ENCODE results near the gene NFIA.

NFIA gene

DNA sequence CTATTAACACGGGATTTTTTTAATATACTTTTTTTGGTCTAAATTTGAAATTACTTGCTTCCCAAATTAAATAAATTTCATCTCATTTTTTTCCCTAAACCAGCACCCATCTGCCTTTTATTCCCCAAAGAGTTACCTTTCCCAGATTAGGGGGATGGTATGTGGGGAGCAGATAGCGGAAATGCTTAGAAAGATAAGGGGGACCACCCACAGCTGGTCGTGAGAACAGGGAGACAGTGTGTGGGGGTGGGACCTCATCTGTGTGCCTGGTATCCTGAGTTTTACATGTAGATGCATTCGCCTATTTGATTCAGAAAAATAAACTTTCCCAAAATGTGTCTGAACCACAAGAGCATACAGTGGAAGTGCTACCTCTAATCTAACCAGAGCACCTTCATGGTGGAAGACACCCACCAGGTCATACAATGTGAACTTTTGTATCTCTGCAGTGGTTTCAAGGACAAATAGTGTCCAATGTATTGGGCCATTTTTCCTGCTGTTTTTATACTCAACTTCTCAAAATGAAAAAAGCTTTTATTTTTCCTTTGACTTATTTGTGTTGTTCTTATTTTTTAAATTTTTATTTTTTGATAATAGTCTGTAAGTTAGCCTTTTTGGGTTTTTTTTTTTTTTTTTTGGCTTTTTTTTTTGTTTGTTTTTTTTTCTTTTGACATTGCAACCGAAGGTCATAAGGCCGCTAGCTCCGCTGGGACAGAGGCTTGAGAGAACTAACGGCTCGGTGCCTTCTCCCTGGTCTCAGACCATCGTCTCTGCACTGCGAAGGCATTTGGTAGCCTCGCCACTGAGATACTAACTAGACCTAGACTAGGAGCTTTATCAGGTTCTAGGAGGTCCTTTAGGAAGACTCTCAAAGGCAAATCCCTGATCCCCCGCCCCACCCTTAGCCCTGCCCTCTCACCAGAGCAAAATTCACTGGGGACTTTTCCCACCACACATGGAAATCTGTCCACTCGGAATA, 379.3 kb downstream of the NFIA start (continued):
- TF ChIP-seq, protein P1, sequence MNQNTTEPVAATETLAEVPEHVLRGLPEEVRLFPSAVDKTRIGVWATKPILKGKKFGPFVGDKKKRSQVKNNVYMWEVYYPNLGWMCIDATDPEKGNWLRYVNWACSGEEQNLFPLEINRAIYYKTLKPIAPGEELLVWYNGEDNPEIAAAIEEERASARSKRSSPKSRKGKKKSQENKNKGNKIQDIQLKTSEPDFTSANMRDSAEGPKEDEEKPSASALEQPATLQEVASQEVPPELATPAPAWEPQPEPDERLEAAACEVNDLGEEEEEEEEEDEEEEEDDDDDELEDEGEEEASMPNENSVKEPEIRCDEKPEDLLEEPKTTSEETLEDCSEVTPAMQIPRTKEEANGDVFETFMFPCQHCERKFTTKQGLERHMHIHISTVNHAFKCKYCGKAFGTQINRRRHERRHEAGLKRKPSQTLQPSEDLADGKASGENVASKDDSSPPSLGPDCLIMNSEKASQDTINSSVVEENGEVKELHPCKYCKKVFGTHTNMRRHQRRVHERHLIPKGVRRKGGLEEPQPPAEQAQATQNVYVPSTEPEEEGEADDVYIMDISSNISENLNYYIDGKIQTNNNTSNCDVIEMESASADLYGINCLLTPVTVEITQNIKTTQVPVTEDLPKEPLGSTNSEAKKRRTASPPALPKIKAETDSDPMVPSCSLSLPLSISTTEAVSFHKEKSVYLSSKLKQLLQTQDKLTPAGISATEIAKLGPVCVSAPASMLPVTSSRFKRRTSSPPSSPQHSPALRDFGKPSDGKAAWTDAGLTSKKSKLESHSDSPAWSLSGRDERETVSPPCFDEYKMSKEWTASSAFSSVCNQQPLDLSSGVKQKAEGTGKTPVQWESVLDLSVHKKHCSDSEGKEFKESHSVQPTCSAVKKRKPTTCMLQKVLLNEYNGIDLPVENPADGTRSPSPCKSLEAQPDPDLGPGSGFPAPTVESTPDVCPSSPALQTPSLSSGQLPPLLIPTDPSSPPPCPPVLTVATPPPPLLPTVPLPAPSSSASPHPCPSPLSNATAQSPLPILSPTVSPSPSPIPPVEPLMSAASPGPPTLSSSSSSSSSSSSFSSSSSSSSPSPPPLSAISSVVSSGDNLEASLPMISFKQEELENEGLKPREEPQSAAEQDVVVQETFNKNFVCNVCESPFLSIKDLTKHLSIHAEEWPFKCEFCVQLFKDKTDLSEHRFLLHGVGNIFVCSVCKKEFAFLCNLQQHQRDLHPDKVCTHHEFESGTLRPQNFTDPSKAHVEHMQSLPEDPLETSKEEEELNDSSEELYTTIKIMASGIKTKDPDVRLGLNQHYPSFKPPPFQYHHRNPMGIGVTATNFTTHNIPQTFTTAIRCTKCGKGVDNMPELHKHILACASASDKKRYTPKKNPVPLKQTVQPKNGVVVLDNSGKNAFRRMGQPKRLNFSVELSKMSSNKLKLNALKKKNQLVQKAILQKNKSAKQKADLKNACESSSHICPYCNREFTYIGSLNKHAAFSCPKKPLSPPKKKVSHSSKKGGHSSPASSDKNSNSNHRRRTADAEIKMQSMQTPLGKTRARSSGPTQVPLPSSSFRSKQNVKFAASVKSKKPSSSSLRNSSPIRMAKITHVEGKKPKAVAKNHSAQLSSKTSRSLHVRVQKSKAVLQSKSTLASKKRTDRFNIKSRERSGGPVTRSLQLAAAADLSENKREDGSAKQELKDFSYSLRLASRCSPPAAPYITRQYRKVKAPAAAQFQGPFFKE (tag by site-specific recombination; IDR thresholded peaks at IDR 0.05; ENCODE audit: borderline replicate concordance) = no peak
- TF ChIP-seq, protein P2, sequence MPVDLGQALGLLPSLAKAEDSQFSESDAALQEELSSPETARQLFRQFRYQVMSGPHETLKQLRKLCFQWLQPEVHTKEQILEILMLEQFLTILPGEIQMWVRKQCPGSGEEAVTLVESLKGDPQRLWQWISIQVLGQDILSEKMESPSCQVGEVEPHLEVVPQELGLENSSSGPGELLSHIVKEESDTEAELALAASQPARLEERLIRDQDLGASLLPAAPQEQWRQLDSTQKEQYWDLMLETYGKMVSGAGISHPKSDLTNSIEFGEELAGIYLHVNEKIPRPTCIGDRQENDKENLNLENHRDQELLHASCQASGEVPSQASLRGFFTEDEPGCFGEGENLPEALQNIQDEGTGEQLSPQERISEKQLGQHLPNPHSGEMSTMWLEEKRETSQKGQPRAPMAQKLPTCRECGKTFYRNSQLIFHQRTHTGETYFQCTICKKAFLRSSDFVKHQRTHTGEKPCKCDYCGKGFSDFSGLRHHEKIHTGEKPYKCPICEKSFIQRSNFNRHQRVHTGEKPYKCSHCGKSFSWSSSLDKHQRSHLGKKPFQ (tag by site-specific recombination; IDR thresholded peaks at IDR 0.05) = no peak
- TF ChIP-seq ZNF23 (tag by site-specific recombination; IDR thresholded peaks at IDR 0.05; ENCODE audit: borderline replicate concordance) = no peak

DNA sequence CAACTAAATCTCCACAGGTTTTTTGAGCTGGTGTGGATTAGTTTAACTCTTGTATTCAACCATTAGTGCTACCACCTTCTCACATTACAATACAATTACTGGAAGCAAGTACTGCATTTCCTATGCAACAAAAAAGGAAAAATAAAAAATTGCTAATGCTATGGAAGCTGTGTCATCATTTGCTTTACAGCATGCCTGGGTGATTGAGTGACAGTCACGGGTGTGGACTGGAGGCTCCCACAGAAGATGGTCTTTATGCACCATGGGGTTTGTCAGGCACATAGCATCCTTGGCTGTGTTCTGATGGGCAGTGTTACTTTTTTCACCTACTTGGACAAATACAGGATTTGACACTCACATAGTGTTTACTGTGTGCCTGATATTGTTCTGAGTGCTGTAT, 380.3 kb downstream of the NFIA start:
- POLR2A ChIA-PET = no interaction called here
- Histone ChIP-seq H3K4me3 (ENCODE audit: low read depth, low read length) (no peak overlapping the region), H3K27ac (ENCODE audit: extremely low read depth, low read depth, low read length) (no peak overlapping the region), H3K36me3 (ENCODE audit: control insufficient read depth in 2 of 2, insufficient read depth in 1 of 2, low read length in 2 of 2) (no peaks in the 10 kb centered on the region), H3K4me1 (ENCODE audit: control insufficient read depth, insufficient read depth, low read length) (no peaks in the 10 kb centered on the region), H3K9me3 (ENCODE audit: control insufficient read depth, insufficient read depth, low read depth, low read length) (no peaks in the 10 kb centered on the region)
- CTCF ChIA-PET = interaction anchor here (0.6 kb wide), 1 partner anchor 420 kb away, joined by 3 read pairs; no protein-coding TSS in a partner anchor
- TF ChIP-seq ZNF138 (tag by site-specific recombination; IDR thresholded peaks at IDR 0.05; ENCODE audit: borderline replicate concordance) (no peak), GLI2 (tag by site-specific recombination; IDR thresholded peaks at IDR 0.05; ENCODE audit: borderline replicate concordance, low read depth) (no peak), KLF8 (tag by site-specific recombination; IDR thresholded peaks at IDR 0.05) (no peak), KLF9 (tag by site-specific recombination; IDR thresholded peaks at IDR 0.05; ENCODE audit: low read depth) (no peak)
- TF ChIP-seq, protein P3, sequence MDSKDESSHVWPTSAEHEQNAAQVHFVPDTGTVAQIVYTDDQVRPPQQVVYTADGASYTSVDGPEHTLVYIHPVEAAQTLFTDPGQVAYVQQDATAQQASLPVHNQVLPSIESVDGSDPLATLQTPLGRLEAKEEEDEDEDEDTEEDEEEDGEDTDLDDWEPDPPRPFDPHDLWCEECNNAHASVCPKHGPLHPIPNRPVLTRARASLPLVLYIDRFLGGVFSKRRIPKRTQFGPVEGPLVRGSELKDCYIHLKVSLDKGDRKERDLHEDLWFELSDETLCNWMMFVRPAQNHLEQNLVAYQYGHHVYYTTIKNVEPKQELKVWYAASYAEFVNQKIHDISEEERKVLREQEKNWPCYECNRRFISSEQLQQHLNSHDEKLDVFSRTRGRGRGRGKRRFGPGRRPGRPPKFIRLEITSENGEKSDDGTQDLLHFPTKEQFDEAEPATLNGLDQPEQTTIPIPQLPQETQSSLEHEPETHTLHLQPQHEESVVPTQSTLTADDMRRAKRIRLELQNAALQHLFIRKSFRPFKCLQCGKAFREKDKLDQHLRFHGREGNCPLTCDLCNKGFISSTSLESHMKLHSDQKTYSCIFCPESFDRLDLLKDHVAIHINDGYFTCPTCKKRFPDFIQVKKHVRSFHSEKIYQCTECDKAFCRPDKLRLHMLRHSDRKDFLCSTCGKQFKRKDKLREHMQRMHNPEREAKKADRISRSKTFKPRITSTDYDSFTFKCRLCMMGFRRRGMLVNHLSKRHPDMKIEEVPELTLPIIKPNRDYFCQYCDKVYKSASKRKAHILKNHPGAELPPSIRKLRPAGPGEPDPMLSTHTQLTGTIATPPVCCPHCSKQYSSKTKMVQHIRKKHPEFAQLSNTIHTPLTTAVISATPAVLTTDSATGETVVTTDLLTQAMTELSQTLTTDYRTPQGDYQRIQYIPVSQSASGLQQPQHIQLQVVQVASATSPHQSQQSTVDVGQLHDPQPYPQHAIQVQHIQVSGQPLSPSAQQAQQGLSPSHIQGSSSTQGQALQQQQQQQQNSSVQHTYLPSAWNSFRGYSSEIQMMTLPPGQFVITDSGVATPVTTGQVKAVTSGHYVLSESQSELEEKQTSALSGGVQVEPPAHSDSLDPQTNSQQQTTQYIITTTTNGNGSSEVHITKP (tag by site-specific recombination; IDR thresholded peaks at IDR 0.05) = no peak

DNA sequence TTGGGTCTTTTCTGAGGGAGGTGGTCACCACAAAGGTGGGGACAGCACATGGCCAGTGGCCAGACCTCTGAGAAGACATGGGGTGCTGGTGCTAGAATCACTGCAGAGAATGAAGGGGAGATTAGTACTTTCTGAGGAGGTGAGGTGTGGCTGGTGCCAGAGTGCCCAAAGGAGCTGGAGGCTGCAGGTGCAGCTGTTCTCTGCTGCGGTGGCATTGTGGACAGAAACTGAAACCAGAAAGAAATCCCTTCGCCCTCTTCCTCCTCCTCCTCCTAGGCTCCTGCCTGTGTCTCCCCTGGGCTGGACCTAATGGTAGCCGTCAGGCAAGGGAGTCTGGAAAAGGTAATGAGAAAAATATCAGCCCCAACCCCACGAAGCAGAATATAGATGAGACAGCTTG, 380.9 kb downstream of the NFIA start:
- H3K36me3 ChIP-seq (ENCODE audit: control insufficient read depth in 2 of 2, insufficient read depth in 1 of 2, low read length in 2 of 2) = no peaks in the 10 kb centered on the region
- ChIA-PET CTCF (interaction anchor here (0.6 kb wide), 1 partner anchor 420 kb away, joined by 3 read pairs; no protein-coding TSS in a partner anchor), POLR2A (no interaction called here)
- H3K4me3 ChIP-seq (ENCODE audit: low read depth, low read length) = no peak overlapping the region
- H3K27ac ChIP-seq (ENCODE audit: extremely low read depth, low read depth, low read length) = no peak overlapping the region
- no peaks in the 10 kb centered on the region for H3K4me1 ChIP-seq (ENCODE audit: control insufficient read depth, insufficient read depth, low read length)
- H3K9me3 ChIP-seq (ENCODE audit: control insufficient read depth, insufficient read depth, low read depth, low read length) = no peaks in the 10 kb centered on the region
- TF ChIP-seq ZNF571 (tag by site-specific recombination; IDR thresholded peaks at IDR 0.05) (no peak), ZNF266 (tag by site-specific recombination; IDR thresholded peaks at IDR 0.05; ENCODE audit: low read depth) (no peak), ZNF114 (tag by site-specific recombination; IDR thresholded peaks at IDR 0.05) (no peak), ZSCAN23 (tag by site-specific recombination; IDR thresholded peaks at IDR 0.05) (no peak), ZNF837 (tag by site-specific recombination; IDR thresholded peaks at IDR 0.05) (no peak), ZNF701 (tag by site-specific recombination; IDR thresholded peaks at IDR 0.05) (no peak), RBAK (tag by site-specific recombination; IDR thresholded peaks at IDR 0.05) (no peak)
- TF ChIP-seq, protein P4, sequence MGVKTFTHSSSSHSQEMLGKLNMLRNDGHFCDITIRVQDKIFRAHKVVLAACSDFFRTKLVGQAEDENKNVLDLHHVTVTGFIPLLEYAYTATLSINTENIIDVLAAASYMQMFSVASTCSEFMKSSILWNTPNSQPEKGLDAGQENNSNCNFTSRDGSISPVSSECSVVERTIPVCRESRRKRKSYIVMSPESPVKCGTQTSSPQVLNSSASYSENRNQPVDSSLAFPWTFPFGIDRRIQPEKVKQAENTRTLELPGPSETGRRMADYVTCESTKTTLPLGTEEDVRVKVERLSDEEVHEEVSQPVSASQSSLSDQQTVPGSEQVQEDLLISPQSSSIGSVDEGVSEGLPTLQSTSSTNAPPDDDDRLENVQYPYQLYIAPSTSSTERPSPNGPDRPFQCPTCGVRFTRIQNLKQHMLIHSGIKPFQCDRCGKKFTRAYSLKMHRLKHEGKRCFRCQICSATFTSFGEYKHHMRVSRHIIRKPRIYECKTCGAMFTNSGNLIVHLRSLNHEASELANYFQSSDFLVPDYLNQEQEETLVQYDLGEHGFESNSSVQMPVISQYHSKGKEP (tag by site-specific recombination; IDR thresholded peaks at IDR 0.05) = no peak
- TF ChIP-seq, protein P5, sequence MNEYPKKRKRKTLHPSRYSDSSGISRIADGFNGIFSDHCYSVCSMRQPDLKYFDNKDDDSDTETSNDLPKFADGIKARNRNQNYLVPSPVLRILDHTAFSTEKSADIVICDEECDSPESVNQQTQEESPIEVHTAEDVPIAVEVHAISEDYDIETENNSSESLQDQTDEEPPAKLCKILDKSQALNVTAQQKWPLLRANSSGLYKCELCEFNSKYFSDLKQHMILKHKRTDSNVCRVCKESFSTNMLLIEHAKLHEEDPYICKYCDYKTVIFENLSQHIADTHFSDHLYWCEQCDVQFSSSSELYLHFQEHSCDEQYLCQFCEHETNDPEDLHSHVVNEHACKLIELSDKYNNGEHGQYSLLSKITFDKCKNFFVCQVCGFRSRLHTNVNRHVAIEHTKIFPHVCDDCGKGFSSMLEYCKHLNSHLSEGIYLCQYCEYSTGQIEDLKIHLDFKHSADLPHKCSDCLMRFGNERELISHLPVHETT (tag by site-specific recombination; IDR thresholded peaks at IDR 0.05) = no peak

All from HEK293 (cell line).